ENCODE results near the gene MVK.

The MVK gene

GRCh38 chr12:109586385-109587296 lies 13.0 kb downstream of the MVK start:
- H3K27ac ChIP-seq = no peak overlapping the region
- no peak overlapping the region for H3K4me3 ChIP-seq

DNA sequence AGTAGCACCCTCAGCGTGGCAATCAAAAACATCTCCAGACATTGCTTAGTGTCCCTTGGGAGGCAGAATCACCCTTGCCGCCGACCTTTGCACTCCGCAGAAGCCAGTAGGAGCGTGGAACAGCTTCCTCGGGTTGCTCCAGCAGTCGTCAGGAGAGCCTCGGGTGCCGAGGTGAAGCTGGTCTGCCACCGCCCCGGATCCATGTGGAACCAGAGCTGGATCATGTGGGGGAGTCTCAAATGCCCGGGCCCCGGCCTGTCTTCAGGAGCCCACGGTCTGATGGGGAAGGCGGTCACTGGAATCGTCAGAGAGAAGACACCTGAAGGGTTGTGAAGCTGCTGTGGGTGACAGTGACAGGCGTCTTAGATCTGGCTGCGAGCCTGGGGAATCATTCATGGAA lies 14.3 kb downstream of the MVK start:
- H3K27ac ChIP-seq = no peak overlapping the region
- no peak overlapping the region for H3K4me3 ChIP-seq

DNA sequence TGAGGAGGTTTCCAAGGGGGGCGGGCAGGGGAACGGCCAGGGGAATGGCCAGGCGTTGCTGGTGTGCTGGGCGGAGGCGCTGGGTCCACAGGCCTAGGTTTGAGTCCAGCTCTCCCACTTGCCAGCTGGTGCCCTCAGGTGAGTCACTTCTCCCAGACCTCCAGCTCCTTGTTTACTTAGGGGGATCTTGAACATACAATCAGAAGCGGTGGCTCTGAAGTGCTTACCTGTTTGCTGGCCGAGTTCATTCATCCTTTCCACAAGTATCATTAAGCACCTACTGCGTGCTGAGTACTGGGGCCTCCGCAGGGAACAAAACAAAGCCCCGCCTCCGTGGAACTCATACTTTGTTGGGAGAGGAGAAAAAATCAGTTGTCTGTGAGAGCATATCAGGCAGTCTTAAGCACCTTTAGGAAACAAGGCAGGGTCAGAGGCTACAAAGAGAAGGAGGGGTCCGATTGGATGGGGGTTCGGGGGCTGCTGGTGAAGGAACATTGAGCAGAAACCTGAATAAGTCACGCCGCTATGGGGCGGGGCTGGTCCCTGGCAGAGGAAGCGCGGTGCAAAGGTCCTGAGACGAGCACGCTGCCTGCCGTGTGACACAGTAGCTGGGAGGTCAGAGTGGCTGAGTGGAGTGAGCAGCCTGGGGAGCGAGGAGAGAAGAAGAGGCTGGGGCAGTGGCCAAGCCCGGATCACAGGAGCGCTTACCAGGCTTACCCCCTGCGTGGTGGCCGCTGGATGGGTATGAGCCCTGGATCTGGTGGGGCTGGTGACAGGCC lies 15.1 kb downstream of the MVK start:
- Histone ChIP-seq H3K4me3 (no peak overlapping the region), H3K27ac (no peak overlapping the region)

GRCh38 chr12:109589240-109589590 lies 15.6 kb downstream of the MVK start:
- Histone ChIP-seq H3K27ac (no peak overlapping the region), H3K4me3 (no peak overlapping the region)

- Histone ChIP-seq H3K4me3 (no peak overlapping the region), H3K27ac (no peak overlapping the region)
Observed at GRCh38 chr12:109589691-109590245, 16.2 kb downstream of the MVK start.

GRCh38 chr12:109590566-109590965 lies 17.0 kb downstream of the MVK start:
- Histone ChIP-seq H3K4me3 (no peak overlapping the region), H3K27ac (no peak overlapping the region)

- Histone ChIP-seq H3K27ac (no peak overlapping the region), H3K4me3 (no peak overlapping the region)
Observed at GRCh38 chr12:109591041-109591440, 17.4 kb downstream of the MVK start.

GRCh38 chr12:109592195-109592904 lies 18.8 kb downstream of the MVK start:
- Histone ChIP-seq H3K4me3 (no peak overlapping the region), H3K27ac (no peak overlapping the region)

DNA sequence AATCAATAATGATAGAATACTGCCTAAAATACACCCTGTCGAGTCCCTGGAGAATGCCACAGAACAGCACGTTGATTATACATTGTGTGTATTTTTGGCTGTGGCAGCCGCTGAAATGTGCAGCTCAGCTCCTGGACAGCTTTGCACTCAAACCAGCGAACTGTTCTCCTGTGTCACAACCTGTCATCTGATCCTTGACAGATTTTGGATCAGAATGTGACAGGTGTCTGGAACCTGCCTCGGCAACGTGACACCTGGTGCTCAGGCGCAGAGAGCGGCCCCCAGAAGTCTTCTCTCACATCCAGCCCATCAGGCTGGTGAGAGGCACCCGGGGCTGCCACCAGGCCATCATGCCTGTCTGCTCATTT lies 19.3 kb downstream of the MVK start:
- Histone ChIP-seq H3K4me3 (no peak overlapping the region), H3K27ac (no peak overlapping the region)

DNA sequence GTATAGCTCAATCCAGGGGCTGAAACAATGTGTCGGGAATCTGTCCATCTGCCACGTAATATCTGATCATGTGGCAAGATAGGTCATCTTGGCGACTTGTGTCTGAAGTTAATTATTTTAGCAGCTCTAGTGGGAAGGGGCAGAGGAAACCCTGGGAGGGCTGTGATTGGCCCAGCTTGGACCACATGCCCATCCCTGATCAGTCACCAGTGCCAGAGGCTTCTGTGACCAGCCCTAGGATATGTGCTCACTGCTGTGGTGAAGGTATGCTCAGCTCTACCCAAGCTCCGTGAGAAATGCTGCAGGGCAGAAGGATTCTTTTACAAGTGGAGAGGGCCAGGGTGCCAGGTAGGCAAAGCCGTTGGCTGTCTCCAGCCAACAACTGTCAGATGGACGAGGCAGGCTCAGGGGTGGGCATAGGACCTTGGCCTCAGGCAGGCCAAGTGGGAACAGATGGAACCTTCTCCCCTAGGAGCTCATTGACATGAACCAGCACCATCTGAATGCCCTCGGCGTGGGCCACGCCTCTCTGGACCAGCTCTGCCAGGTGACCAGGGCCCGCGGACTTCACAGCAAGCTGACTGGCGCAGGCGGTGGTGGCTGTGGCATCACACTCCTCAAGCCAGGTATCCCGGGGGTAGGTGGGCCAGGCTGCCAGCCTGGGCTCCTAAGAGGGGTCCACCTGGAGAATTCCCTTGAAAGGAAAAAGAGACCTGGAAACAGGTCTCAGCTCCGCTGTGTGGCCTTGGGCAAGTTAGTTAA lies 21.1 kb downstream of the MVK start:
- H3K4me3 ChIP-seq = no peak overlapping the region
- H3K27ac ChIP-seq = no peak overlapping the region

GRCh38 chr12:109595321-109595902 lies 21.8 kb downstream of the MVK start:
- no peak overlapping the region for H3K27ac ChIP-seq

DNA sequence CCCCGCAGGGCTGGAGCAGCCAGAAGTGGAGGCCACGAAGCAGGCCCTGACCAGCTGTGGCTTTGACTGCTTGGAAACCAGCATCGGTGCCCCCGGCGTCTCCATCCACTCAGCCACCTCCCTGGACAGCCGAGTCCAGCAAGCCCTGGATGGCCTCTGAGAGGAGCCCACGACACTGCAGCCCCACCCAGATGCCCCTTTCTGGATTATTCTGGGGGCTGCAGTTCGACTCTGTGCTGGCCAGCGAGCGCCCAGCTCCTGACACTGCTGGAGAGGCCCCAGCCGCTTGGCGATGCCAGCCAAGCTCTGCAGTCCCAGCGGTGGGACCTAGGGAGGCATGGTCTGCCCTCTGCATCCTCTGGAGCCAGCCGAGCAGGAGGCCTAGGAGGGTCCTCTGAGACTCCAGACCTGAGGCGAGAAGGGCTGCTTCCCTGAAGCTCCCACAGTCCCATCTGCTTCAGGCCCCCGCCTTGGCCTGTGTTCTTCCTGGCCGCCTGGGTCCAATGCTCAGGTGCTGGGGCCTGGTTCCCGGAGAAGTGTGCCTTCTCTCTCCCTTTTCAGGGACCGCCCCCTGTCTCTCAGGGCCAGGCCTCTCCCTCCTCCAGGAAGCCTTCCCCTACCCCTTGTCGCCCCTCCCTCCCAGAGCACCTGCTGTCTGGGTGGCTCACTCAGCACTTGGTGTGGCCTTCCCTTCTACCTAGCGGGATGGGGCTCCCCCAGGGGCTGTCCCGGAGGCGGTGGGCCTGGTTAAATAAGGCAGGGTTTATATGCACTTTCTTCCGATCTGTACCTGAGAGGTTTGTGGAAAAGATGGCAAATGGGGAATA lies 23.0 kb downstream of the MVK start:
- Histone ChIP-seq H3K27ac (no peak overlapping the region), H3K4me3 (no peak overlapping the region)

More at GRCh38 chr12:109595321-109595902, 21.8 kb downstream of the MVK start:
- no peak overlapping the region for H3K4me3 ChIP-seq

- Histone ChIP-seq H3K27ac (no peak overlapping the region), H3K4me3 (no peak overlapping the region)
Observed at GRCh38 chr12:109597414-109597794, 23.8 kb downstream of the MVK start.

GRCh38 chr12:109597795-109598427 lies 24.3 kb downstream of the MVK start:
- Histone ChIP-seq H3K4me3 (no peak overlapping the region), H3K27ac (no peak overlapping the region)

DNA sequence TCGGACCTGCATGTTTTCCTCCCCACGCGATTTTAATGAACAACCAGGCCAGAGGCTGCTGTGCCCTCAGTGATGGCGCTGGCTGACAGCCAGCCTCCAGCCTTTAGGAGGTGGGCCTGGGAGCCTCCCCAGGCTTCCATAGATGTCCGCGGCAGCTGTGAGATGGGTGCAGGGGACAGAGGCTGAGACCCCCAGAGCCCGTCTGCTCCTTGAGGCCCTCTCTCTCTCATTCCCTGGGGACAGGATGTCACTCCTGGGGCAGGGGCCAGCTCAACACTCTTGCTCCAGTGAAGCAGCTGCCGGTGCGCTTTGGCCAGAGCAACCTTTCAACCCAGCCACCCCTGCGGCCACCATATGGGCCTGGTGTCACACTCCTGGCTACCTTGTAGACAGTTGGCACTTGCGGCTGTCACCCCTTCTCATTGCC lies 24.8 kb downstream of the MVK start:
- Histone ChIP-seq H3K4me3 (no peak overlapping the region), H3K27ac (no peak overlapping the region)

GRCh38 chr12:109599087-109599486 lies 25.5 kb downstream of the MVK start:
- H3K27ac ChIP-seq = no peak overlapping the region

DNA sequence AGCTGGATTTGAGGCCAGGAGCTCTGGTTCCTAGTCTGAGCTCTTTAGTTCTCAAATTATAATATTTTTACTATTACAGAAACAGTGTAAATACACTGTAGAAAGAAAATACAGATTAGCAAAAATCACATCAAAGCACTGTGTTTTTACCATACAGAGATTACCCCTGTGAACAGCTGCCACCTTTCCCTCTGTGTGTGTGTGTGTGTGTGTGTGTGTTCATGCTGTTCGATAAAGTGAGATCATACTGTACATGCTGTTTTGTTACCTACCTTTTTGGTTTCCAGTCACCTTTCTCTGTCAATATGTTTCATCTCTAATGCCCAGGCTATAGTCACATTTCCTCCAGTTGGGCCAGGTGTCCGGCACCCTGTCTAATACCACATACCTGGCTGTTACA lies 26.9 kb downstream of the MVK start:
- no peak overlapping the region for H3K27ac ChIP-seq
- no peak overlapping the region for H3K4me3 ChIP-seq

More at GRCh38 chr12:109599087-109599486, 25.5 kb downstream of the MVK start:
- no peak overlapping the region for H3K4me3 ChIP-seq

- H3K4me3 ChIP-seq = no peak overlapping the region
- no peak overlapping the region for H3K27ac ChIP-seq
Observed at GRCh38 chr12:109600995-109601394, 27.4 kb downstream of the MVK start.

Measured in skin epidermis (tissue), 12 donors.